ENCODE results near the gene TNFAIP2.

TNFAIP2 gene

GRCh38 chr14:103122947-103123633, at the start of gene TNFAIP2:
TNFAIP2 (plus strand) TSS chr14:103123461; CDS start chr14:103126458, 2,997 bp downstream.
- peak in 4 of 51 donors; percentile 20 to 52 (median 31) for DNase-seq

DNA sequence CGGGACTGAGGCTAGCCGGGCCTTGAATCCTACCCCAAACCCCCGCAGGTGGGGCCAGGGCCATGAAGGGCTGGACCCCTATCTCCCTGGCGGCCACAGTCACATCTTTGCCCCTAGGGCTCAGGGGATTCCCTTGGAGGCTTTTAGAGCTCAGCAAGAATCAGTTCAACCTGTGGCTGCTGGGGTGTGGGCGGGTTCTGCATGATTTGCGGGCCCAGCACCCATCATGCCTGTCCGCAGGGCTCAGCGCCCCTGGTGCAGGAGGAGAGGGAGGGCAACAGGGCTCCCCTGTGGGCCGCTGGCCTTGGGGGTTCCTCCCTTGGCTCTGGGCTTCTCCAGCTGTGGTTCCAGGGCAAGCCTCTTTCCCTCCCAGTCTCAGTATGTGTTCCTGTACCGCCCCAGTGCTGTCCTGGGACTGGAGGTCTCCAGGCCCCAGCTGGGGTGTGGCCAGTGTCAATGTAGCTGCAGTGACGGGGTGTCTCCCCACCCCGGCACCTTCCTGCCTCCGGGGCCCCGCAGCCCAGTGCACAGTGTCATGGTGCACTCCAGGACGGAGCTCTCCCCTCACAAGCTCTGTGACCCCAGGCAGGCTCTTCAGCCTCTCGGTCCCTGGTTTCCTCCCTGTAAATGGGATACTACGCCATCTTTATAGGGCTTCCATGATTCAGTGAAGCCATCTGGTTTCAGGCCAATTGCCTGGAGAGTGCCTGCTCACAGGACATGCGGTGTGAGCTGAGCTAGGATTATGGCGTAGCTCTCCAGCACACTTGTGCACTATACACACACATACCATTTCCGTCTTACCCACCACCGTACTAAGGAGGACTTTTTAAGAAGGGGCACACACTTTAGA, 49.2 kb upstream of the TNFAIP2 start:
- DNase-seq: no peak

- DNase-seq: peak in 1 of 51 donors; percentile 9
These were observed 48.4 kb upstream of the TNFAIP2 start for GRCh38 chr14:103074729-103075367.

DNA sequence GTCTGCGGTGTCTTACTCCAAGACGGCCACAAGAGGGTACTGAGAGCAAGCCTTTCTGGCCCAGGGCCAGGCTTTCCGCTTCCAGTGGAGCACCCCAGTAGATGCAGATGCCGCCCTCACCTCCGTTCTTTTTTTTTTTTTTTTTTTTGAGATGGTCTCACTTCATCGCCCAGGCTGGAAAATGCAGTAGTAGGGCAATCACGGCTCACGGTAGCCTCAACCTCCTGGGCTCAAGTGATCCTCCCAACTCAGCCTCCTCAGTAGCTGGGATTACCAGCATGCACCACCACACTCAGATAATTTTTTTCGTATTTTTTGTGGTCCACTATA, 44.9 kb upstream of the TNFAIP2 start:
- DNase-seq: peak in 41 of 51 donors; percentile 8 to 79 (median 44)

GRCh38 chr14:103078860-103079587, 44.2 kb upstream of the TNFAIP2 start:
- DNase-seq: no peak

DNA sequence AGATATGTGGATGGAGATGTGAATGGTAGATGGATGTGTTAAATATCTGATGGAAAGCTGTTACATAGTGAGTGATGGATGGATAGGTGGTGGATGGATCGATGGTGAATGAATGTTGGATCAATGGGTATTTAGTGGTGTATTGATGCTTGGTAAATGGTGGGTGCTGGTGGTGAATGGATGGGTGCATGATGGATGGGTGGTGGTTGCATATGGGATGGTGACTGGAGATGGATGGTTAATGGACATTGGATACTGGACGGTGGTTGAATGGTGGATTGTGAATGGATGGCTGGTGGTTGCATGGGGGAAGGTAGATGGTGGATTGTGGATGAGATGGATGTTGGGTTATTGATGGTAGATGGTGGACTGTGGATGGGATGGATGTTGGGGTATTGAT, 41.3 kb upstream of the TNFAIP2 start:
- DNase-seq: no peak

DNA sequence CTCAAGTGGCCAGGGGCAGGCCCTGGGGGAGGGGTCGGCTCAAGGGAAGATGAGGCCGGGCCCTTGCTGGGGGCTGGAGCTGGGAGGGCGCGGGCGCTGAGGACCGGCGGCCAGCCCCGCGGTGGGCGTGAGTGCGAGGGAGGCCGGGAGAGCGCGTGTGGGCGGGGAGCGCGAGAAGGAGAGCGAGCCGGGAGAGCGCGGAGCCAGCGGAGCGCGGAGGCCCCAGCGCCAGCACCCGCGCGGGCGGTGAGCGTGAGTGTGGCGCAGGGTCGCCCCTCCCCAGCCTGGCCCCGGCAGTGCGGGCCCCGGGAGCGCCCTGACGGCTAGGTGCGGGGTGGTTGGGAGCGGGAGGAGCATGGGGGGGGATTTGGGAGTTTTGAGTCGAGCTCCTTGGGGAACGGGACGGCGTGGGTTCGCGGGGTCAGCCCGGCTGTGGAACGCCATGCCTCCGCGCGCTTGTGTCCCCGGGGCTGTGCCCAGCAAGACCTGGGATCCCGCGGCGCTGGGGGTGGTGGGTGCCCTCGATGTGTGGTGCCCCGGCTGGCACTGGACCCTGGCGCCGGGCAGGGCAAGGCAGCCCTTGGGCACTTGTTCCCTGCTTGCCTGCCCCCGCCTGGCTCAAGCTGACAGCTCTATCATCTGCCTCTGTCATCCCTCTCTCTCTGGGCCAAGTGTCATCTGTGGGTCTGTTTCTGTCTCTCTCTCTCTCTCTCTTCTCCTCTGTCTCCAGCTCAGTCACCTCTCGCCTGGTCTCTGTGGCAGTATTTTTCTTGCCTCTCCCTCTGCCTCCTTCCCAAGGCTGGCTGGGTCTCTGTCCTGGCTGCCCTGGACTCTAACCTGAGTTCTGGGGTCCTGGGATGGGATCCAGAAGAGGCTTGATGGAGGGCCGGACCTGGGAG, 39.0 kb upstream of the TNFAIP2 start, which contains the start of gene LBHD2:
TSS of gene LBHD2 (plus strand) at position 190 of the 899 bp plus-strand sequence. CDS start 1,803 bp downstream, outside the sequence.
- no peak for DNase-seq

GRCh38 chr14:103085106-103086091, 37.9 kb upstream of the TNFAIP2 start:
- DNase-seq: no peak

GRCh38 chr14:103086771-103087342, 36.4 kb upstream of the TNFAIP2 start:
- DNase-seq: no peak

DNA sequence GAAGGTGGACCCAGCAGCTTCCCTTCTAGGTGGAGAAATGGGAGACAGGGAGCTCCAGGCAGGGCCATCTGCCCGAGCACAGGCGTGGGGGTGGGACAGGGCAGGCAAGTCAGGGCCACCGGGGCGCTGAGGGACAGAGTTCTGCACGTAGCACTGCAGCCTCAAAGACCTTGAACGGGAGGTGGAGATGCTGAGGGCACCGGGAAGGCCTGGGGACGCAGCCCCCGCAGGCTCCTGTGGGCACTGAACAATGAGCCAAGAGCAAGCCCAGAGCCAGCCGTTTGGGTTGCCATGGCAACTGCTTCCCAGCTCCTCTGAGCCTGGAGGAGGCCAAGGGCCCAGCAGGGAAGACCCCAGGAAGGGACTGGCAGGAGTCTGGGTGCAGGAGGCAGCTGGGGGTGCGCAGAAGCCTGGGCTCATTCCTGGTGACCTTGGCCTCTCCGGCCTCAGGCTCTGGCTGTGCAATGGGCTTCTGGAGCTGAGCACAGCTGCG, 35.9 kb upstream of the TNFAIP2 start:
- DNase-seq: peak in 3 of 51 donors; percentile 7 to 23 (median 12)

- DNase-seq: no peak
These were observed 34.3 kb upstream of the TNFAIP2 start for GRCh38 chr14:103088921-103089320.

GRCh38 chr14:103089386-103090335, 33.6 kb upstream of the TNFAIP2 start:
- DNase-seq: no peak

- DNase-seq: no peak
These were observed 32.7 kb upstream of the TNFAIP2 start for GRCh38 chr14:103090481-103091020.

GRCh38 chr14:103091041-103091882, 32.0 kb upstream of the TNFAIP2 start:
- peak in 7 of 51 donors; percentile 7 to 40 (median 26) for DNase-seq

GRCh38 chr14:103091883-103092222, 31.4 kb upstream of the TNFAIP2 start:
- no peak for DNase-seq

GRCh38 chr14:103093856-103094405, 29.3 kb upstream of the TNFAIP2 start:
- no peak for DNase-seq
